HEK293 (cell line): ENCODE data around the gene CHN1.

ENCODE experiments used
- CTCF ChIA-PET: fragments of 350-600 bp; formaldehyde crosslinking; extraction: SDS; loops from one replicate; lab custom pipeline; 2021; ENCODE audit warnings: antibody characterized with exemption; lab: Yijun Ruan, JAX
- POLR2A ChIA-PET: fragments of 300-600 bp; formaldehyde crosslinking; extraction: SDS; loops from one replicate; lab custom pipeline; 2020; ENCODE audit warnings: antibody characterized with exemption, inconsistent platforms; lab: Yijun Ruan, JAX
- H3K27ac ChIP-seq: fragments of 200-500 bp; sonication (Bioruptor generic); 2 replicates; pipeline ENCODE4 v1.5.1; 2014; ENCODE audit warnings: low read depth, low read length, control low read depth, inconsistent platforms; ENCODE audit errors: extremely low read depth
- H3K36me3 ChIP-seq, 2 experiments: fragments of 200-500 bp in 1 of 2; sonication (Bioruptor generic) in 1 of 2; 1 replicate in 1 of 2; 2 replicates in 1 of 2; pipeline ENCODE4 v1.5.1; 2014 to 2017; ENCODE audit warnings: inconsistent platforms in 2 of 2, low read length in 2 of 2; ENCODE audit not compliant: control insufficient read depth in 2 of 2, insufficient read depth in 1 of 2
- H3K4me1 ChIP-seq: fragments of 200-500 bp; sonication (Bioruptor generic); 2 replicates; pipeline ENCODE4 v1.5.1; 2014; ENCODE audit warnings: mild to moderate bottlenecking, low read length, inconsistent platforms; ENCODE audit not compliant: control insufficient read depth, insufficient read depth
- H3K4me3 ChIP-seq: 2 replicates; pipeline ENCODE4 v1.5.1; 2011; ENCODE audit warnings: low read depth, mild to moderate bottlenecking, control low read depth, low read length, moderate library complexity
- H3K9me3 ChIP-seq: fragments of 200-500 bp; sonication (Bioruptor generic); 2 replicates; pipeline ENCODE4 v1.5.1; 2014; ENCODE audit warnings: low read depth, low read length, inconsistent platforms; ENCODE audit not compliant: control insufficient read depth, insufficient read depth
- SCRT1 ChIP-seq: fragments of 450-650 bp; formaldehyde crosslinking; IDR thresholded peaks from 2 replicates; pipeline ENCODE4 v1.5.1; 2016; ENCODE audit warnings: missing biosample characterization, missing genetic modification characterization, borderline replicate concordance
- YY2 ChIP-seq: fragments of 450-650 bp; formaldehyde crosslinking; IDR thresholded peaks from 2 replicates; pipeline ENCODE4 v1.5.1; 2016; ENCODE audit warnings: missing biosample characterization, missing genetic modification characterization
- ZNF10 ChIP-seq: fragments of 450-650 bp; formaldehyde crosslinking; IDR thresholded peaks from 2 replicates; pipeline ENCODE4 v1.5.1; 2017; ENCODE audit warnings: missing biosample characterization, missing genetic modification characterization
- ZNF311 ChIP-seq: fragments of 450-650 bp; formaldehyde crosslinking; IDR thresholded peaks from 2 replicates; pipeline ENCODE4 v1.5.1; 2017; ENCODE audit warnings: missing biosample characterization, missing genetic modification characterization, borderline replicate concordance
- ZNF324 ChIP-seq: fragments of 450-650 bp; formaldehyde crosslinking; IDR thresholded peaks from 2 replicates; pipeline ENCODE4 v1.5.1; 2016; ENCODE audit warnings: missing biosample characterization, missing genetic modification characterization
- ZNF596 ChIP-seq: fragments of 450-650 bp; IDR thresholded peaks from 2 replicates; pipeline ENCODE4 v1.5.0; 2018; ENCODE audit warnings: missing biosample characterization, mild to moderate bottlenecking, missing genetic modification characterization, moderate library complexity
- ZNF777 ChIP-seq: fragments of 450-650 bp; formaldehyde crosslinking; IDR thresholded peaks from 2 replicates; pipeline ENCODE4 v1.5.1; 2017; ENCODE audit warnings: missing biosample characterization, missing genetic modification characterization, borderline replicate concordance
- ZSCAN30 ChIP-seq: fragments of 450-650 bp; IDR thresholded peaks from 2 replicates; pipeline ENCODE4 v1.5.1; 2018; ENCODE audit warnings: missing biosample characterization, mild to moderate bottlenecking, missing genetic modification characterization, moderate library complexity
- TF ChIP-seq, protein P1 (sequence below): fragments of 450-650 bp; IDR thresholded peaks from 2 replicates; pipeline ENCODE4 v1.5.1; 2018; ENCODE audit warnings: missing biosample characterization, missing genetic modification characterization
- TF ChIP-seq, protein P2 (sequence below): fragments of 450-650 bp; formaldehyde crosslinking; IDR thresholded peaks from 2 replicates; pipeline ENCODE4 v1.5.1; 2016; ENCODE audit warnings: missing biosample characterization, missing genetic modification characterization
- TF ChIP-seq, protein P3 (sequence below): fragments of 450-650 bp; formaldehyde crosslinking; IDR thresholded peaks from 2 replicates; pipeline ENCODE4 v1.5.1; 2016; ENCODE audit warnings: missing biosample characterization, missing genetic modification characterization, low read depth
- TF ChIP-seq, protein P4 (sequence below): fragments of 450-650 bp; formaldehyde crosslinking; IDR thresholded peaks from 2 replicates; pipeline ENCODE4 v1.5.1; 2016; ENCODE audit warnings: missing biosample characterization, missing genetic modification characterization
- TF ChIP-seq, protein P5 (sequence below): fragments of 450-650 bp; formaldehyde crosslinking; IDR thresholded peaks from 2 replicates; pipeline ENCODE4 v1.5.1; 2016; ENCODE audit warnings: missing biosample characterization, missing genetic modification characterization

CHN1 gene

DNA sequence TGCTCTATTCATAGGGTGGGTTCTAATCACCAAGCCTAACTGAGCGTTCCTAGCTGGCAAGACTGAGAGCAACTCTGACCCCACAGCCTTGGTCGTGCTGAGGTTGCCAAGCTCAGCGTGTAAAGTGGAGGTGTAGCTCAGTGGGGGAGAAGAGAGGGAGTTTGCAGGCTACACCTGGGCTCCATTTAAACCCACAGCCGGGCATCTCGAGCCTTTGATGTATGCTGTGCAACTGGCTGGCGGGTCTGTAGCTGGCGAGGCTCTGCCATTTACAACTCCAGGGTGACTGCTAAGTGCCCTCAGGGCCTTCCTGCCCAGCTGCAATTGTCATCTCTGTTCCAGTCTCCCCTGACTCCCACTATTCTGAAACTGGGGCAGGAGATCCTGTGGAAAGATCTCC is 220.9 kb downstream of the CHN1 start (continued):
- TF ChIP-seq, protein P1, sequence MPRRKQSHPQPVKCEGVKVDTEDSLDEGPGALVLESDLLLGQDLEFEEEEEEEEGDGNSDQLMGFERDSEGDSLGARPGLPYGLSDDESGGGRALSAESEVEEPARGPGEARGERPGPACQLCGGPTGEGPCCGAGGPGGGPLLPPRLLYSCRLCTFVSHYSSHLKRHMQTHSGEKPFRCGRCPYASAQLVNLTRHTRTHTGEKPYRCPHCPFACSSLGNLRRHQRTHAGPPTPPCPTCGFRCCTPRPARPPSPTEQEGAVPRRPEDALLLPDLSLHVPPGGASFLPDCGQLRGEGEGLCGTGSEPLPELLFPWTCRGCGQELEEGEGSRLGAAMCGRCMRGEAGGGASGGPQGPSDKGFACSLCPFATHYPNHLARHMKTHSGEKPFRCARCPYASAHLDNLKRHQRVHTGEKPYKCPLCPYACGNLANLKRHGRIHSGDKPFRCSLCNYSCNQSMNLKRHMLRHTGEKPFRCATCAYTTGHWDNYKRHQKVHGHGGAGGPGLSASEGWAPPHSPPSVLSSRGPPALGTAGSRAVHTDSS (tag by site-specific recombination), result no peak
- TF ChIP-seq, protein P2, sequence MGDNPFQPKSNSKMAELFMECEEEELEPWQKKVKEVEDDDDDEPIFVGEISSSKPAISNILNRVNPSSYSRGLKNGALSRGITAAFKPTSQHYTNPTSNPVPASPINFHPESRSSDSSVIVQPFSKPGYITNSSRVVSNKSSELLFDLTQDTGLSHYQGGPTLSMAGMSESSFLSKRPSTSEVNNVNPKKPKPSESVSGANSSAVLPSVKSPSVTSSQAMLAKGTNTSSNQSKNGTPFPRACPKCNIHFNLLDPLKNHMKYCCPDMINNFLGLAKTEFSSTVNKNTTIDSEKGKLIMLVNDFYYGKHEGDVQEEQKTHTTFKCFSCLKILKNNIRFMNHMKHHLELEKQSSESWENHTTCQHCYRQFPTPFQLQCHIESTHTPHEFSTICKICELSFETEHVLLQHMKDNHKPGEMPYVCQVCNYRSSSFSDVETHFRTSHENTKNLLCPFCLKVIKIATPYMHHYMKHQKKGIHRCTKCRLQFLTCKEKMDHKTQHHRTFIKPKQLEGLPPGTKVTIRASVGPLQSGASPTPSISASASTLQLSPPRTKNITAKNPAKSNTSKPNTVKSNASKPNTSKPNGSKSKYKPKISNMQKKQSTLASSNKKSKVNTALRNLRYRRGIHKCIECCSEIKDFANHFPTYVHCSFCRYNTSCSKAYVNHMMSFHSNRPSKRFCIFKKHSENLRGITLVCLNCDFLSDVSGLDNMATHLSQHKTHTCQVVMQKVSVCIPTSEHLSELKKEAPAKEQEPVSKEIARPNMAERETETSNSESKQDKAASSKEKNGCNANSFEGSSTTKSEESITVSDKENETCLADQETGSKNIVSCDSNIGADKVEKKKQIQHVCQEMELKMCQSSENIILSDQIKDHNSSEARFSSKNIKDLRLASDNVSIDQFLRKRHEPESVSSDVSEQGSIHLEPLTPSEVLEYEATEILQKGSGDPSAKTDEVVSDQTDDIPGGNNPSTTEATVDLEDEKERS (tag by site-specific recombination), result no peak
- TF ChIP-seq, protein P3, sequence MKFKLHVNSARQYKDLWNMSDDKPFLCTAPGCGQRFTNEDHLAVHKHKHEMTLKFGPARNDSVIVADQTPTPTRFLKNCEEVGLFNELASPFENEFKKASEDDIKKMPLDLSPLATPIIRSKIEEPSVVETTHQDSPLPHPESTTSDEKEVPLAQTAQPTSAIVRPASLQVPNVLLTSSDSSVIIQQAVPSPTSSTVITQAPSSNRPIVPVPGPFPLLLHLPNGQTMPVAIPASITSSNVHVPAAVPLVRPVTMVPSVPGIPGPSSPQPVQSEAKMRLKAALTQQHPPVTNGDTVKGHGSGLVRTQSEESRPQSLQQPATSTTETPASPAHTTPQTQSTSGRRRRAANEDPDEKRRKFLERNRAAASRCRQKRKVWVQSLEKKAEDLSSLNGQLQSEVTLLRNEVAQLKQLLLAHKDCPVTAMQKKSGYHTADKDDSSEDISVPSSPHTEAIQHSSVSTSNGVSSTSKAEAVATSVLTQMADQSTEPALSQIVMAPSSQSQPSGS (tag by site-specific recombination), result no peak
- TF ChIP-seq ZNF324 (tag by site-specific recombination) (no peak), YY2 (tag by site-specific recombination) (no peak), ZSCAN30 (tag by site-specific recombination) (no peak), ZNF596 (no peak)
- TF ChIP-seq, protein P4, sequence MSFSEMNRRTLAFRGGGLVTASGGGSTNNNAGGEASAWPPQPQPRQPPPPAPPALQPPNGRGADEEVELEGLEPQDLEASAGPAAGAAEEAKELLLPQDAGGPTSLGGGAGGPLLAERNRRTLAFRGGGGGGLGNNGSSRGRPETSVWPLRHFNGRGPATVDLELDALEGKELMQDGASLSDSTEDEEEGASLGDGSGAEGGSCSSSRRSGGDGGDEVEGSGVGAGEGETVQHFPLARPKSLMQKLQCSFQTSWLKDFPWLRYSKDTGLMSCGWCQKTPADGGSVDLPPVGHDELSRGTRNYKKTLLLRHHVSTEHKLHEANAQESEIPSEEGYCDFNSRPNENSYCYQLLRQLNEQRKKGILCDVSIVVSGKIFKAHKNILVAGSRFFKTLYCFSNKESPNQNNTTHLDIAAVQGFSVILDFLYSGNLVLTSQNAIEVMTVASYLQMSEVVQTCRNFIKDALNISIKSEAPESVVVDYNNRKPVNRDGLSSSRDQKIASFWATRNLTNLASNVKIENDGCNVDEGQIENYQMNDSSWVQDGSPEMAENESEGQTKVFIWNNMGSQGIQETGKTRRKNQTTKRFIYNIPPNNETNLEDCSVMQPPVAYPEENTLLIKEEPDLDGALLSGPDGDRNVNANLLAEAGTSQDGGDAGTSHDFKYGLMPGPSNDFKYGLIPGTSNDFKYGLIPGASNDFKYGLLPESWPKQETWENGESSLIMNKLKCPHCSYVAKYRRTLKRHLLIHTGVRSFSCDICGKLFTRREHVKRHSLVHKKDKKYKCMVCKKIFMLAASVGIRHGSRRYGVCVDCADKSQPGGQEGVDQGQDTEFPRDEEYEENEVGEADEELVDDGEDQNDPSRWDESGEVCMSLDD (tag by site-specific recombination), result no peak
- TF ChIP-seq, protein P5, sequence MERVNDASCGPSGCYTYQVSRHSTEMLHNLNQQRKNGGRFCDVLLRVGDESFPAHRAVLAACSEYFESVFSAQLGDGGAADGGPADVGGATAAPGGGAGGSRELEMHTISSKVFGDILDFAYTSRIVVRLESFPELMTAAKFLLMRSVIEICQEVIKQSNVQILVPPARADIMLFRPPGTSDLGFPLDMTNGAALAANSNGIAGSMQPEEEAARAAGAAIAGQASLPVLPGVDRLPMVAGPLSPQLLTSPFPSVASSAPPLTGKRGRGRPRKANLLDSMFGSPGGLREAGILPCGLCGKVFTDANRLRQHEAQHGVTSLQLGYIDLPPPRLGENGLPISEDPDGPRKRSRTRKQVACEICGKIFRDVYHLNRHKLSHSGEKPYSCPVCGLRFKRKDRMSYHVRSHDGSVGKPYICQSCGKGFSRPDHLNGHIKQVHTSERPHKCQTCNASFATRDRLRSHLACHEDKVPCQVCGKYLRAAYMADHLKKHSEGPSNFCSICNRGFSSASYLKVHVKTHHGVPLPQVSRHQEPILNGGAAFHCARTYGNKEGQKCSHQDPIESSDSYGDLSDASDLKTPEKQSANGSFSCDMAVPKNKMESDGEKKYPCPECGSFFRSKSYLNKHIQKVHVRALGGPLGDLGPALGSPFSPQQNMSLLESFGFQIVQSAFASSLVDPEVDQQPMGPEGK (tag by site-specific recombination), result no peak

DNA sequence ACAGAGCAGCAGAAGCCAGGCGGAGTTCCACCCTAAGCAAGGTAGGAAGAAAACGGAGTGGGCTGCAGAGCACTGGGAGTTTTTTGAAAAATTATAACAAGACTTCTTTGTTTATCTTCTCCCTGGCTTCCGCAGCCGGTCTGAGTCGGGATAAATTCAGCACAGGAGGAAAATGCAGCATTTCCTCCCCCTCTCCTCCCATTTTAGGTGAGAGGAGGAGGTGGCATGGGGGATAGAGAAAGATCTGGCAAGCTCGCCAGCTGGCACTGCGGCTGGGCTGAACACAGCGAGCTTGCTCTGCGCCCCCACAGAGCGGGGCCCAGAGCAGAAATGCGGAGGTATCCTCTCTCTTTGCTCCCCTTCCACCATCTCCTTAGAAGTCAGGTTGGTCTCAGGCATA is 223.2 kb downstream of the CHN1 start:
- POLR2A ChIA-PET, result no interaction called here
- H3K4me3 ChIP-seq, result no peak overlapping the region
- no peak for TF ChIP-seq ZNF10 (tag by site-specific recombination)
- no peak for TF ChIP-seq ZNF311 (tag by site-specific recombination)
- TF ChIP-seq ZNF777 (tag by site-specific recombination), result no peak
- no peak for TF ChIP-seq SCRT1 (tag by site-specific recombination)
- TF ChIP-seq, all 188 proteins: peak for 0
- Histone ChIP-seq H3K36me3 (no peaks in the 10 kb centered on the region), H3K9me3 (no peaks in the 10 kb centered on the region), H3K4me1 (no peaks in the 10 kb centered on the region), H3K27ac (no peak overlapping the region)
- CTCF ChIA-PET, result interaction anchor here (0.6 to 1.2 kb wide), 5 partner anchors 8 to 385 kb away, joined by 3 to 4 read pairs (median 3); no protein-coding TSS in a partner anchor
